HG02759 (cell line): ENCODE measurements around the gene GLTPD2.

Experiments
- ATAC-seq: cut with Tn5 transposase; IDR thresholded peaks from one replicate; pipeline ENCODE4 v1.9.1; 2021; ENCODE audit warnings: mild to moderate bottlenecking, moderate library complexity; ENCODE audit not compliant: unreplicated experiment

Gene GLTPD2

DNA sequence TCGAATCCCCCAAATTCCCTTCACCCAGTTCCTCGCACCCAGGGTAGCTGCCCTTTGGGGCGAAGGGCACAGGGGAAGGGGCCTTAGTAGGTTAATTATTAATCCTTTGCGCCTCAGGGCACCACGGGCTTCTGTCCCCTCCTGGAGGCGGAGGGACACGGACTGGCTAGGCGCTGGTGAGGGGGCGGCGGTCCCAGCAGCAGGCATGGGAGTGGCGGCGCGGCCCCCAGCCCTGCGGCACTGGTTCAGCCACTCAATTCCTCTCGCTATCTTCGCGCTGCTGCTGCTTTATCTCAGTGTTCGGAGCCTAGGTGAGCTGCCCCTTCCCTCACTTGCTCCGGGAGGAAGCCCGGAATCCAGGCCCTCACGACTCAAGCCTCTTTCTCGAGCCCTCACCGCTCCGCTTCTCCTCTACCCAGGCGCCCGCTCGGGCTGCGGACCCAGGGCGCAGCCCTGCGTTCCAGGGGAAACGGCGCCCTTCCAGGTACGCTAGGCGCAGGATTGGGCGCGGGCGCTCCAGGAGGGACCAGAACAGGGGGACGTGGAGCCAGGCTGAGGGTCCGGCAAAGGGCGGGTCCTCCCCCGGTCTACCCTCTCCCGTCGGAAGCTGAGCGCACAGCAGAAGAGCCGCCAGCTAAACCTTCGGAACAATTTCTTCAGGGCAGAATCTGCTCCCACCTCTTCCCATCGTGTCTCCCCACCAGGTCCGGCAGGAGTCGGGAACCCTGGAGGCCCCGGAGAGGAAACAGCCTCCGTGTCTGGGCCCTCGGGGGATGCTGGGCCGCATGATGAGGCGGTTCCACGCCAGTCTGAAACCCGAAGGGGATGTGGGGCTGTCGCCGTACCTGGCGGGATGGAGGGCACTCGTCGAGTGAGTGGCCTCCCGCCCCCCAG lies at the start of gene GLTPD2:
TSS of gene GLTPD2 (plus strand) at position 158 of the 894 bp plus-strand sequence. CDS start at position 206, 48 bp downstream.
- no peak for ATAC-seq

DNA sequence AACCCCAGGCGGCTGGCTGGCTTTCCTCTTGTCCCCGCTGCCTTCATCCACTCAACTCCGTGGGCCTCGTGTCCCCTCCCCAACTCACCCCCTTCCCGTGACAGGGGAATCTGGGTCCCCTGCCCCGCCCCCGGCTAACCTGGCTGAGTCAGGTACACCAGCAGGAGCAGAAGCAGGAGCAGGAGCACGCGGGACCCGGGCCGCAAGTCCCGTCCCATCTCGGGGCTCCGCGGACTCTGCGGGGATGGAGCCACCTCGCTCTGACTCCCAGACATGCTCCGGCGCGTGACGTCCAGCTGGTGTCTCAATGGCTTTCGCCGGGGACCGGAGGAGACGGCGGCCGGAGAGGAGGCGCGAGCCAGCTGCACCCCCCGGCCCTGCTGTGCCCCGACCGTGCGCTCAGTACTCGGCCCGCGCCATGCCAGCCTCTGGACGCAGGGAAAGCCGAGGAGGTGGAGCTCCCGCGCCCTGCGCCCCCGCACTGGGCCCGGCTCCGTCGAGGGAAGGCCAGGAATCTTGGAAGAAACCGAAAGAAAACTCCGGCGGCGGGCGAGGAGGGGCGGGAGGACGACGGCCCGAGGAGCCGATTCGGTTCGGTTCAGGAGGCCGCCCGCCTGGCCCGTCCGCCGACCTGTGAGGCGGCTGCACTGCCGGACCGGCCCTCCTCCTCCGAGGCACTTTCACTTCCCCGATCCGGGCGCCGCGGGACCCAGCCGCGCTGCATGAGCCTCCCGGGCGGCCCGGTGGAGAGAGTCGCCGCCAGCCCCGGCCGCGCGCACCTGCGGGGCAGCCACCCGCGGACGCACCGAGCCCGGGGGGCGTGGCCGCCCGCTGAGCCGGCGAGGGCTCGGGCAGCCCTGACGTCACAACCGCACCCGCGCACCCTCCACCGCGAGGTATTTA lies 49.4 kb upstream of the GLTPD2 start, which contains the start of the genes CXCL16 and ZMYND15:
TSS of gene CXCL16 (minus strand) at position 807 of the 903 bp plus-strand sequence. CDS start at position 218, 589 bp downstream.
TSS of gene ZMYND15 (plus strand) at position 712 of the 903 bp plus-strand sequence. CDS start 716 bp downstream, outside the sequence.
- peak; percentile 55 for ATAC-seq

DNA sequence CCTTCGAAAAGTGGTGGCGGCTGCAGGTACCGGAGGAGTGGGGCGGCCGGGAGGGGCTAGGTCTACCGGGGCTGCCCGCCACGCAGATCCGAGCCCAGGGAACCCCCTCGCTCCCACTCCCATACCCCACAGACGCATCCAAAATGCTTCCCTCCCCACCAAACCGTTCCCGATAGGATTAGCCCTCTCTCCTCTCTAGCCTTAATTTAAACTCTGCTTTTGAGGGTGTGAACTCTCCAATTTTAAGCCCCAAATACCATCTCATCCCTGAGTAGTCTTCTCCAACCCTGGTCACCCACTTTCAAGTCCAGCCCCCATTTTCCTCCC lies 48.8 kb upstream of the GLTPD2 start:
- no peak for ATAC-seq

- no peak for ATAC-seq
Observed at GRCh38 chr17:4740584-4740983, 48.2 kb upstream of the GLTPD2 start.

GRCh38 chr17:4741544-4741943 lies 47.2 kb upstream of the GLTPD2 start:
- ATAC-seq: no peak

DNA sequence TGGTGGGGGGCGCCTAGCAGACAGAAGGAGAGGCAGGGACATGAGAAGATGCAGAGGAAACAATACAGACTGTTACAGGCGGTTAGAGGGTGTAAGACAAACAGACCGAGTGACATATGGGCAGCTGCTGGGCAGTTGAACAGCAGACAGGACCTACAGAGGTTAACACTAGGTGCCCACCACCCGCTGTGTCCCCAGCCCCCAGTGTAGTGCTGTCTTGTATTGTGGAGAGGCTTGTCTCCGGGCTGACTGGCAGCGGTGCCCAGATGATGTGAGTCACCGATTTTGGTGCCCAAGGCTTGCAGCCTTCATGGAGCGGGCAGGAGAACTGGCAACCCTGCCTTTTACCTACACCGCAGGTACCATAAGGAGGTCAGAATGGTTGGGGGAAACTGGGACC lies 46.6 kb upstream of the GLTPD2 start:
- no peak for ATAC-seq

DNA sequence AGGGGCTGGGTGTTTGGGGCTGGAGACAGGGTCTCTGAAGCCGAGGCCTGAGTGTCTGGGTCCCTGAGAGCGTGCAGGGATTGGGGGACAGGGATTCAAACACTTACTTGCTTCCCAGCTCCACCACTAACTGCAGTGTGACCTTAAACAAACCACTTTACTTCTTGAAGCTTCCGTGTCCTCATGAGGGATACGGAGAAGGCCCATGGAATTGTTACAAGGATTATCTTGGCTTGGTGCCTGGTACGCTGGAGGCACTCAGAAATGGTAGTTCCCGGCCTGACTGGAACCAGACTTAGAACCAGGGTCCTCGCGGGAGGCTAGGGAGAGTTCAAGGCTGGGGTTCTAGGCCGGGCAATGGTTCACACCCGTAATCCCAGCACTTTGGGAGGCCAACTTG lies 46.1 kb upstream of the GLTPD2 start:
- ATAC-seq: no peak

- ATAC-seq: no peak
Observed at GRCh38 chr17:4743216-4743615, 45.5 kb upstream of the GLTPD2 start.

- ATAC-seq: no peak
Observed at GRCh38 chr17:4743898-4744297, 44.9 kb upstream of the GLTPD2 start.

DNA sequence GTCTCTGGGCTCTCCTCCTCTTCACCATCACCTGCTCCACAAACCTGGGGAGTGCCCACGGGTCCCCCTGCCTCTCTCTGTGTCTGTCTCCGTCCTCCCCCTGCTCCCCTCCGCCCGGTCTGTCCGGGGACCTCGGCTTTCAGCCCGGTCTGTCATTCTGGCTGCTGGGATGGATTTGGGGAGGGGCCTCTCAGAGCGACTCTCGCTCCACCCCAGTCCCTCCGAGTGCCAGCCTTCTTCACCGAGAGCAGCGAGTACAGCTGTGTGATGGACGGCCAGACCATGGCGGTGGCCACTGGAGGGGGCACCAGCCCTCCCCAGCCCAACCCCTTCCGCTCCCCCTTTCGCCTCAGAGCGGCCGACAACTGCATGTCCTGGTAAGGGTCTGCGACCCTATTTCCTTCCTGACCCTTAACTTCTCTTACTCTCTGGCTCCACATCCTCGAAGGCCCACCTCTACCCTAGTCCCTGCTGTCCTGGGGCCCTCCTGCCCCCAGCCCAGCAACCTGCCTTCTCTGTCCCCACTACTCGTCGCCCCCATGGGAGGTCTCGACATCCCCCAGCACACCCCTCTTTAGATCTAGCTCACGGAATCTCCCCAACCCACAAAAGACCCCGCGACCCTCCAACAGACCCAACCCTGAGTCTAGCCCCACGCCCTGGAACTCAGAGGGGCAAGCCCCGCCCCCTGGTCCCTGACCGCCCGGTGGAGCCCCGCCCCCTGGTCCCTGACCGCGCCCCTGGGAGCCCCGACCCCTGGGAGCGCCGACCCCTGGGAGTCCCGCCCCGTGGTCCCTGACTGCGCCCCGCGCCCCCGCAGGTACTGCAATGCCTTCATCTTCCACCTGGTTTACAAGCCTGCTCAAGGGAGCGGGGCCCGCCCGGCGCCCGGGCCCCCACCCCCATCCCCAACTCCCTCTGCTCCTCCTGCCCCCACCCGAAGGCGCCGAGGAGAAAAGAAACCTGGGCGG lies 43.5 kb upstream of the GLTPD2 start:
- ATAC-seq: no peak

DNA sequence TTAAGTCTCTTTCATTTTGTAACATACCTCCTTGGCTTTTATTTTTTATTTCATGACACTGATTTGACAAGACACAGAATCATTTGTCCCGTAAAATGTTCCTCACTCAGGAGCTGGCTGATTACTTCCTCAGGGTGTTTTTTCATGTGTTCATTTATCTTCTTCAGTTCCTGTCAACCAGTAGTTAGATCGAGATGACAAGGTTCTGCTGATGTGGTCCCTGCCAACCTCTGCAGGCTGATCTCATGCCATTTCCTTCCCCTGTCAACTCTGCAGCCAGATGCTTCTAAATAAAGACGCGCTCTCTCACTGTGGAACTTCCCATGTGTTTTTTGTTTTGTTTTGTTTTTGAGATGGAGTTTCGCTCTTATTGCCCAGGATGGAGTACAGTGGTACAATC lies 40.9 kb upstream of the GLTPD2 start:
- ATAC-seq: no peak

GRCh38 chr17:4748686-4749085 lies 40.1 kb upstream of the GLTPD2 start:
- ATAC-seq: no peak

- ATAC-seq: no peak
Observed at GRCh38 chr17:4750606-4751005, 38.2 kb upstream of the GLTPD2 start.

GRCh38 chr17:4751932-4752331 lies 36.8 kb upstream of the GLTPD2 start:
- ATAC-seq: no peak

GRCh38 chr17:4753392-4753791 lies 35.4 kb upstream of the GLTPD2 start:
- ATAC-seq: no peak

- ATAC-seq: no peak
Observed at GRCh38 chr17:4759776-4760236, 29.0 kb upstream of the GLTPD2 start.

DNA sequence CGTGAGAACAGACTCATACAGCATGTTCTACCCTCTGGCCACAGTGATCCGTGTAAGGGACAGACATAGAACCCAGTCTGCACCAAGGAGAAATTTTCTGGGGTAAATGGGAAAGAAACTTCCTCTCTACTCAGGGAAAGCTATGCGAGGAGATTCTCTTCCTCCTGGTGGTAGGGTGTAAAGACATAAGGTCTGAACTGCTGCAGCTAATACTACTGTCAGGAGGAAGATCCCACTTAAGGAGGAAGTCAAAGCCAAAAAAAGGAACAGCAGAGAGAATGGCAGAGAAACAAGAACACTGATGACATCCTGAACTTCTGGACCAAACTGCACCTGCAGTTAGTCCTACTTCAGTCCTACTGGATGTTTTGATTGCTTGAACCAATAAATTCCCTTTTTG lies 24.2 kb upstream of the GLTPD2 start:
- ATAC-seq: no peak

- ATAC-seq: no peak
Observed at GRCh38 chr17:4766201-4766600, 22.6 kb upstream of the GLTPD2 start.

DNA sequence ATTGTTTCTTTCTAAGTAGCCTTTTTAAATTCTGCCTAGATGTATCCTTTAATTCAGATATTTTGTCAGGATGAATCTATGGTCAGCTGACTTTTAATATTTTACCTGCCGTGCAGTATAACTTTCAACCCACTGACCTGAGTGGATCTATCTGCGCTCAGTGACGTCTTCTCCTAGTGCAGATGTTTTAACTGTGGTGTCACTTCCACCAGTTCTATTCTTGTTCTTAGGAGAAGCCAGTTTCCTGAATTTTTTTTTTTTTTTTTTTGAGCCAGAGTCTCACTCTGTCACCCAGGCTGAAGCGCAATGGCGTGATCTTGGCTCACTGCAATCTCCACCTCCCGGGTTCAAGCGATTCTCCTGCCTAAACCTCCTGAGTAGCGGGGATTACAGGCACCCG lies 22.0 kb upstream of the GLTPD2 start:
- ATAC-seq: no peak

- ATAC-seq: no peak
Observed at GRCh38 chr17:4768298-4768697, 20.5 kb upstream of the GLTPD2 start.
